A172 (cell line): ENCODE measurements around the gene KCNQ1OT1. TPM values are rescaled to one million over a fixed set of nuclear protein-coding genes. Genes with fewer than 3 reads are reported as not detected.

Experiments used
- DNase-seq: peaks from one replicate; pipeline ENCODE4 v3.0.0-alpha.2; 2015; ENCODE audit warnings: low spot score
- total RNA-seq: library from RNA; depleted of rRNA; stranded (reverse); fragments of >200 nt; shearing (Covaris generic); gene quantifications from 2 replicates; pipeline ENCODE4 v1.2.3, GENCODE V29; 2014

The KCNQ1OT1 gene
- total RNA-seq, 1 experiment from 2014 or later, result 1.1 TPM

DNA sequence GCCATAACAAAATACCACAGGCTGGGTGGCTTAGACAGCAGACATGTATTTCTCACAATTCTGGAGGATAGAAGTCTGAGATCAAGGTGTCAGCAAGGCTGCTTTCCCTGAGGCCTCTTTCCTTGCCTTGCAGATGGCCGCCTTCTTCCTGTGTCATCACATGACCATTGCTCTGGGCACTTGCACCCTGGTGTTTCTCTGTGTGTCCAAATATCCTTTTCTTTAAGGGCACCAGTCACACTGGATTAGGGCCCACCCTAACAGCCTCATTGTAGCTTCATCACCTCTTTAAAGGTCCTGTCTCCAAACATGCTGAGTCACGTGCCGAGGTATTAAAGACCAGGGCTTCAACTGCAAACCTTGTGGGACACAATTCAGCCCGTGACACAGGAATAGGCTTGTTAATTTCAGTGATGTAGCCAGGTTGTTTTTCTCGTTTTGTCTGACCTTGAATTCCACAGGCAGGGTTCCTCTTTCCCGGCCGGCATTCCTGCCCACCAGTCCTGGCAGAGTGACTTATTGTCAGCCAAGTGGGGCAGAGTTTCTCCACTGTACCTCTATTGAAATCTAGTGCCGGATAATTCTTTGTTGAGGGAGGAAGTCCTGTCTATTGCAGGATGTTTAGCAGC, 100.1 kb downstream of the KCNQ1OT1 start:
- DNase-seq, result no peak

DNA sequence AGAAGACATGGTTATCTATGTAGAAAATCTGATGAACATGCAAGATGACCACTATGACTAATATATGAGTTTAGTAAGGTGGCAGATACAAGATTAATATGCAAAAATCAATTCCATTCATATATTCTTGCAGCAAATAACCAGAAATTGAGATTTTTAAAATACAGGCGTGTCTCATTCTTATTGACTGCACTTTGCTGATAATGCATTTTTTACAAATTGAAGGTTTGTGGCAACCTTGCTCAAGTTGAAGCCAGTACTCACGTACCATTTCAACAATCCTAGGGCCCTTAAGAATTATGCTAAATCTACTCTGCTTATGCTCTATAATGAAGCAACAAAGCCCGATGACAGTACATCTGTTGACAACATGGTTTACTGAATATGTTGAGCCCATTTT, 104.6 kb downstream of the KCNQ1OT1 start:
- DNase-seq, result no peak

DNA sequence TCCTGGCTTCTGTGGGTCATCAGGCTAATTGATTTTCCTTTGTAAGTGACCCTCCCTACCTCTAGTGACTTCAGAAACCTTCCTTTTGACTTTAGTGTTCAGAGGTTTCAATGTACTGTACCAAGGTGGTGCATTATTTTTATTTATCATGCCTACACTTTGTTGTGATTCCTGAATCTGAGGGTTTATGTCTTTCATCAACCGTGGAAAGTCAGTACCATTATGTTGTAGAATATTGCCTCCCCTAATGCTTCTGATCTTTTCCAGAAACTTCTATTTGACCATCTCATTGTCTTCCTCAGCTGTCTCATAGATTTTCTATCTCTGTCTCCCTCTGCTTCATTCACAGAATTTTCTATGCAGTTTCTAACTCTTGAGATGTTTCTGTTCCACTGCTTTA, 105.5 kb downstream of the KCNQ1OT1 start:
- no peak for DNase-seq

DNA sequence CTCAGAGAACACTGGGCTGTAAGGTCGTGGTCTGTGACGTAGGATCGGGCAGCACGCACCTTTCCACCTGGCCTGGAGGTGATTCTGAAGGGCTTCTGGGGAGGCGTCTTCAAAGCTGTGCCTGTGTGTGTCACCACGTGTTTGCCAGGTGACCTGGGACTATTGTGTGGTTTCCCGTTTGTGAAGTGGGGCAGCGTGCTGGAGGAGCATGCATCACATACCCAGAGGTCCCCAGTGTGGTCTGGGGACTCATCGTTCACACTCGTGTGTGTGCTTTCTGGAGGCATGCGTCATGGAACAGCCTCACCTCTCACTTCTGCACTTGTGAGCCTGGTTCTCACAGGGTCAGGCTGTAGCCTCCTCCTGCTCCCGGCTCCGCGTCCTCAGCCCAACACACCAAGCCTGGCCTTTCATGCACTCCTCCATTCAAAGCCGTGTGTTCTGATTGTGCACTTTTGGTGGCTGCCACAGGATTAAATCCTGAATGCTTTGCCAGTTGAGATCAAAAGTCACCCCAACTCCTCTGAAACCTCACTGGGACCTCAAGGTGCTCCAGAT, 106.3 kb downstream of the KCNQ1OT1 start:
- DNase-seq, result no peak

DNA sequence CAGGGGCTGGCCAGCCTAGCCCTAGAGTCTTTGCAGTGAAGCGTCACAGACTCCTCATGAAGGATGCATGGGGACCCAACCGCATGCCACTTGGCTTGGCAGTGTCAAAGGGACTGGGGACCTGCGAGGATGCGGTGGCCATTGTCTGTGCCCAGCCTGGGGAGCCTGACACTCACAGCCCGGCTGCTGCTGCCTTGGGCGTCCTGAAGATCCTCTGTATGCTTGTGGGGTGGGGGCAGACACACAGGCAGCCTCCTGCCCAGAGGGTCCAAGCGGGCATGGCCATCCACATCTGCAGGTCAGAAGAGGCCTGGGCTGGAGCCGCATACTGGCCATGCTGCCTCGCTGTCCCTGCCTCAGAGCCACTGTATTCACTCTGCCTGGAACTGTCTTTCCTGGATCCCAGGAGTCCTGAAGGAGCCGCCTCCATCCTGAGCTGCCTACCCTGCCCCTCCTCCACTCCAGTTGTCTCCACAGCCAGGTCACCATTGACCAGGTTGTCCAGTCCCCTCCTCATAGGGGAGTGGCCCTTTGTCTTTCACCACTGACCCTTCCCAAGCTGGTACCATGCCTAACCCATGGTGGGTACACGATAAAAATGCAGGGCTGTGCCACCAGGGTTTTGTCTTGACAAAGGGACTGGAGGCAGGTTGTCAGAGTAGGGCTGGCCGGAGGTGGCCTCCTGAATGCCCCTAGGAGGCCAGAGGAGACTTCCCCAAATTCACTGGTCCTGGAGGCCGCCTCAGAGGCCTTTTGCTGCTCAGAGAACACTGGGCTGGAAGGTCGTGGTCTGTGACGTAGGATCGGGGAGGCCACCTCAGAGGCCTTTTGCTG, 107.0 kb downstream of the KCNQ1OT1 start:
- no peak for DNase-seq

DNA sequence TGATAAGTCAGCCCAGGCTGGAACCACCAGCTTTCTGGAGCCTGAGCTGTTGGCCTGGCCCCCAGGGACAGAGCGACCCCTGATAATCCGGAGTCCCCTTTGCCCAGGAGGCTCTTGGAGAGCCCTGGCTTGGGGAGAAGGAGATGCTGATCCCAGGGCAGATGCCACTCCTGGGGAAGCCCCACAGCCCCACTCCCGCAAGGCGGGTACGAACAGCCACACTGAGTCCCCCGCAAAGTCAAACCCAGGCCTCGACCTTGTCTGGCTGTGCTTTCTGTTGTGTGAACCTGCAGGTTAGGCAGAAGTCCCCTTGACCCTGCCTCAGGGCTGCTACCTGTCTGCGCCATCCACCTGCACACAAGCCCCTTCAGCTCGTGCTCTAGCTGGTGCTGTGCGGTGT, 108.0 kb downstream of the KCNQ1OT1 start:
- DNase-seq, result no peak

DNA sequence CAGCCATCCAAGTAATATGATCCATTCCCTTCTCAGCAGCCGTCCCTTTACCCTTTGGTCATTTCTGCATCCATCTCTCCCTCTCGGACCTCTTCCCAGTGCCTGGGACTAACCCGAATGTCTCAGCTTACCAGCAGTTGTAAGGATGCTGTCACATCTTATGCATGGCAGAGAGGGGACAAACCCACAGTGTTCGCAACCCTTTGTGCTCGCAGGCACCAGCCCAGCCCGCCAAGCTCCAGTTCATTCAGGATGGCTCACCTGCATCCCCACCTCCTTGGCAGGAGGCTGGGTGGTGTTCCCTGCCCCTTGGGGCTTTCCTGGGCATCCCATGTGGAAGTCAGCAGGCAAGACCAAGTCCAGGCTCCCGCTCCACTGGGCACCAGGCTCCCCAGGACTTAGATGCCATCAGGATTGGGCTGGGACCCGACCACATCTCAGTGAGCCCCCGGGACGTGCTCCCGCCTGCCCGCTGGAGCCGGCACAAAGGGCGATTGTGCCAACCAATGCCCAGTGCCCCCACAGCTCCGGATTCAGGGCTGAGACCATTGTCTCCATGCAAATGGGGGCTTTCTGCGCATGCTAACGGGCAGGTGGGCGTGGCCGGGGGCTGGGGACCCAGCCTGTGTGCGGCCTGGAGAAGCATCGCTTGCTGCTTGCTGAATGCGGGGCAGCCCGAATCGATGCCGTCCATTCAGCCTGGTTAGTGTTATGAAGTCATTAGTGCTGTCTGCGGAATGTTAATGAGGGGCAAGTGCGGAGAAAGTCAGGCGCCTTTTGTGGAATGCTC, 108.6 kb downstream of the KCNQ1OT1 start:
- no peak for DNase-seq

DNA sequence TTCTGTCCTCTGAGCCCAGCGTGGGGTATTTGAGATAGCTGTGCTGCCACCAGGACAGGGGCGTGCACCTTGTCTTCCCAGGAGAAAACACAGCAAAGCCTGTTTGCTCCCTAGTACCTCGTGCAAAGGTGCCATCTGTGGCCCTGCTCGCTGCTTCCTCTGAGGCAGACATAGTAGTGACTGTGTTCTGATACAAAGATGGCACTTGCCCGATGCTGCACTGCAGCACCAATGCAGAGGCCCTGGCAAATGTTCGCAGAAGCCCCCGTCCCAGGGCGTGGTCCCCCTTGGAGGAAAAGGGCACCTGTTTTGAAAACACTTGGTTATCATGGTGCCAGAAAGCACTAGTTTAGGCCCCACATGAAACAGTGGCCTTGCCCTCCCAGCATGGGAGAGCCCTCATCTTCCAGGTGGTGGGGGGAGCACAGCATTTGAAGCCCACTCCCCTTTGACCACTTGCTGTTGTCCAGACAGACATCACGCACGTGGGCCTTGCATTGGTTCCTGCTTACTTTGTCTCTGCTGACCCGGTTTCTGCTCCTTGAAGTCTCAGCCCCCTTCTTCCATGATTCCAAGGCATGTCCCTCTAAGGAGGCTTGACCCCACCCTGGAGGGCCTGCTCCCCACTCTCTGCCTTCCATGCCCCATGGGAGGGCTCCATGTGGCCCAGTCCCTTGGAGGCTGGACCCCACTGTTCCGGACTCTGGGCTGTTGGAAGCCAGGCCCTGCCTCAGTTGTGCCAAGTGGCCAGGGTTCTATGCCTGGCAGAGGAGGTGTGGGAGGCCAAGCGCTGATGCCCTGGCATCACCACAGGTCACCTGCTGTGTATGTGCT, 109.4 kb downstream of the KCNQ1OT1 start:
- DNase-seq, result no peak

DNA sequence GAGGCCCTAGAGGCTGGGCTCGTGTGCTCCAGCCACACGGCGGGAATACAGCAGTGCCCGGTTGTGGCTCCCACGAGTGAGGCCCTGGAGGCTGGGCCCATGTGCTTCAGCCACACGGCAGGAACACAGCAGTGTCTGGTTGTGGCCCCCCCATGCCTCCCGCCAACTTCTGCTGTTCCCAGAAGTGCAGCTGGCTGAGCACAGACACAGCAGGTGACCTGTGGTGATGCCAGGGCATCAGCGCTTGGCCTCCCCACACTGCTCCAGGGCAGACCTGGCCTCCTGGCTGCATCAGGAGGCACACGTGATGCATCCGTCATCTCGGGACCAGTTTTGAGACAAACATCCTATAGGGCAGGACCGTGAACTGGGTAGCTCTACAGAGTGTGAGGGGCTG, 110.3 kb downstream of the KCNQ1OT1 start:
- no peak for DNase-seq

DNA sequence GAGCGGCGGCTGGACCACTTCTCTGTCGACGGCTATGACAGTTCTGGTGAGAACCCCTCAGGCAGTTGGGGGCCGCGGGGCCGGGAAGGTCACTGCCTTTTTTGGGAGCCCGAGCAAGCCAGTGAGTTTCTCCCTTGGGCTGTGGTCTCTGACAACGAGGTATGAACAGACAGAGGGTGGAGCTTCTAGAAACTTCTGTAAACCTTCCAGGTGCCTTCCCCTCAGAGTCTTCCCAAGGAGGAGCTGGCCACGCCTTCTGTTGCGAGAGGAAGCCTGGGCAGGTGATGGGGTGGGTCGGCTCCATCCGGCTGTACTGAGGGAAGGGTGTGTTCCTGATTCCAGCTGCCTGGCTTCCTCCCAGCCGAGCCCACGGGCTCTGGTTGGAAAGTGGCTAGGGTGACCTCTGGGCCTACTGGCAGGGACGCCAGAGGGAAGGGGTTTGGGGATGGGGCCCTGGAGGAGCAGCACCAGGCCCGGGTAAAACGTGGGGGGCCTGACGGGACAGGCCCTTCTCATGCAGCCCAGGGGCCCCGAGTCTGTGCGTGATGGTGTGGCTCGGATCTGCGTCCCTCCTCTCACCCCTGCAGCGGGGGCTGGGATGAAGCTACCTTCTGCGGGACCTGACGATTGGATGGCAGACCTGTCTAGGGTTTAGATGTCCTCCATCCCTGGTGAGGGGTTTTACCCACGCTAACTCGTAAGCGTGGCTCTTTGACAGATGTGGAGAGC, 110.8 kb downstream of the KCNQ1OT1 start:
- no peak for DNase-seq

DNA sequence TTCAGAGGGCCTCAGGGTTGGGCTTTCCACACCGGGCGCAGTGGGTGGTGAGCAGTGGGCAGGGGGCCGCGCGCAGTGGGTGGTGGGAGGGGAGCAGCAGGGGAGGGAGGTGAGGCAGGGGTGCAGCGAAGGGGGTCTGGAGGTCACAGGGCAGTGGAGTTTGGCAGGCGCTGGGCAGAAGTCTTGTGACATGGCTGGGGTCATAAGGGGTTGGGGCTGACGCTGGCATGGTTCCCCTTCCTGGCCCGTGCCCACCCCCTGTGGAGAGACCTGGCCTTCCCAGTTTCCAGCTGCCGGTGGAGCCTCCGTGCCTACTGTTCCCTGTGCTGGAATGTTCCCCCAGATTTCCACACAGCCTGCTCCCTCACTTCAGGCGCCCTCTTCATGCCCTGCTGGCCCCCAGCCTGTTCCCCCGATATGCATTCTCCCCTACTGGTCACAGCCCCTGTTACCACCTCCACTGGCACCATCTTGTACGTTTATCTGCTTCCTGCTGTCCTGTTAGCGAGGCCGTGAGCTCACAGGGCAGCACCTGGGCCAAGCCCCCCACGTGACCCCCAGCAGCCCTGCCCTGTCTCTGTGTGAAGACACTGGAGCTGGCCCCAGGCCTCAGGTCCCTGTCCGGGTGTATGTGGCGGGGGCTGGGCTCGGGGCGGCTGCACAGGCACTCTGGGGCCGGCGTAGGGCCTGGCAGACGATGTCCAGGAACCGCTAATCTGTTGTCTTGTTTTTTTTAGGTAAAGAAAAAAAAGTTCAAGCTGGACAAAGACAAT, 111.6 kb downstream of the KCNQ1OT1 start:
- DNase-seq, result no peak

DNA sequence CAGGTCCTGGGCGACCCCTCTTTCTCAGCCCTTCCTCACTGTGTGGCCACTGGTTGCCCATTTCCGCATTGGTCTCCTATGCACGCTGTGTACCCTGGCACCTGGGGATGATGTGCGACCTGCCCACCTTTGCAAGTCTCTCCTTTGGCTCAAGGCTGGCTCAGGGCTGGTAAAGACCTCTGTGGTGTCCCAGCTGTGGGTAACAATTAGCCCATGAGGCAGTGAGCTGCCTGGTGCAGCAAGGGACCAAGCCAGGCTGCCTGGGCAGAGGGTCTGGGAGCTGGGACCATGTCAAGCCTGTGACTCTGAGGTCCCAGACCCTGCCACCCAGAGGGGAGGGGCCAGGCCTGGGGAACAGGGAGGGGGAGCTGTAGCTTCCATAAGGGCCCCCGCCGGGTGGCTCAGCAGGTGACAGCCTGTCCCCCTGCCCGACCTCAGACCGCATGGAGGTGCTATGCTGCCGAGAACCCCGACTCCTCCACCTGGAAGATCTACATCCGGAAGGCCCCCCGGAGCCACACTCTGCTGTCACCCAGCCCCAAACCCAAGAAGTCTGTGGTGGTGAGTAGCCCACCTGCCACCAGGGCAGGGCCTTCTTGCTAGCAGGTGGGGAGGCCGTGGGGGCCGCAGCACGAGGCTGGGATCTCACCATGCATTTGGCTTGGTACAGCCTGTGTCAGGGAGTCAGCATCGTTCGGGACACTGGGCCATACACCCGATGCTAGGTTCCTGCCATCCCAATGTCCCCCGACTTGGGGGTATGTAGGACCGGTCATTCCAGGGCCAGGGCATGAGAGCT, 112.5 kb downstream of the KCNQ1OT1 start:
- DNase-seq, result no peak

DNA sequence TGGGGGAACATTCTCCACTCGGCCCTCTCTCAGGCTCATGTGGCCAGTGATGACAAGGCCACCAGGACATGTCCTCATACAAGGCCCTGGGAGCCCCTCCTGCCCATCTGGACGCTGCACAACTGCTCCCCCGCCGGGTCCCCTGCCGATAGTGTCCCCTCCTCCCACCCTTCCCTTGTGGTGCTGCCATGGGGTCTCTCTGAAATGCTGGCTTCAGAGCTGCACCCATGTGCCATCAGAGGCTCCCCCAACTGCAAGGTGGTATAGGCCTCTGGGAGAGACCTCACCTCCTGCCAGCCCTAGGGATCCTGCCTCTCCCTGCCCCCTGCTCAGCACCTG, 113.0 kb downstream of the KCNQ1OT1 start:
- DNase-seq, result no peak

DNA sequence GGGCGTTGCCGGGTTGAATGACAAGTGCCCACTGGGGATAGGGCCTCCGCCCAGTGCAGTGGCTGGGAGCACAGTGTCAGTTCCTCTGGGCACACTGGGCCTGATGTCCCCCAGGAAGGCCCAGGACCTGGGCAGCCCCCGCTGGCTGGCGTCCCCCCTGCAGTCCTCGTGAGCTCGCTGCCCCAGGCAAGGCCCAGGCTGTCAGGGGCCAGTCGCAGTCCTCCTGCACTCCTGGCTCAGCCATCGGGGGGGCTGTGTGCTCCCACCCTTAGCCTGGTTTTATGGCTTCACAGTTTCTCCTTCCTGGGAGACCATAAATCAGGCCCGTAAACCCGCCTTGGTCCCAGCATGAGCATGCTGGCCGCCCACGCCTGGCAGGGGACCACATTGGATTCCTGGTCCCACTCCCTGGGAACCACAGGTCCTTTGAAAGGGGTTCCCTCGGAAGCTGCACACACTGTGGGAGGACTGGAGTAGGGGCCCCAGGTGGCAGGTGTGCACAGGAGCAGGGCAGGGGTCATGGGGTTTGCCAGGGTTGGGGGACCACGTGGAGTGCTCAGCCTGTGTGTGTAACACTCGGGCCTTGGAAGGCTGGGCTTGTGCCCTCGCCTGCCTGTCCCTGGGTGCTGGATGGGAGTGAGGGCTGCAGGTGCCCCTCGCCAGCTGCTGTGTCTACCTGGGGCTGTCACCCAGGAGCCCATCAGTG, 113.6 kb downstream of the KCNQ1OT1 start:
- DNase-seq, result no peak

DNA sequence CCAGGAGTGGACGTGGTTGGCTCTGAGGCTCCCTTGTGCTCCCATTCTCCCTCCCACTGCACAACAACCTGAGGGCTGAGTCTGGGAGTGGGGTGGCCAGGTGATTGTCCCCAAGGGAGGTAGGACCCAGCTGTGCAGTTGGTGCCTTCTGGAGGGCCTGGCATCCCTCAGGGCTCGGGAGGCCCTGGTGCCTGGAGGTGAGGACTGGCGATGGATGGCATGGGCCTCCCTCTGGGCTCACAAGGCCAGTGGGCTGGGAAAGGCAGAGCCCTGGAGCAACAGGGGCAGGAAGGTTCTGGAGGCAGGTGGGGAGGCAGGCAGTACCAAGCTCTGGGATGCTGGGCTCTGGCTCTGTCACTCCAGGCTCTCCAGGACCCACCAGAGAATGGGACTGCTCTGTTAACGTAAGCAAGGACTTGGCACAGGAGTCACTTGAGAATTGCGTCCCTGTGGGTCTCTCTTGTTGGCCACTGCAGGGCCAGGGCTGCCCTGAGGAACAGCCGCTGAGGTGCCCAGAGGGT, 114.2 kb downstream of the KCNQ1OT1 start:
- DNase-seq, result no peak

DNA sequence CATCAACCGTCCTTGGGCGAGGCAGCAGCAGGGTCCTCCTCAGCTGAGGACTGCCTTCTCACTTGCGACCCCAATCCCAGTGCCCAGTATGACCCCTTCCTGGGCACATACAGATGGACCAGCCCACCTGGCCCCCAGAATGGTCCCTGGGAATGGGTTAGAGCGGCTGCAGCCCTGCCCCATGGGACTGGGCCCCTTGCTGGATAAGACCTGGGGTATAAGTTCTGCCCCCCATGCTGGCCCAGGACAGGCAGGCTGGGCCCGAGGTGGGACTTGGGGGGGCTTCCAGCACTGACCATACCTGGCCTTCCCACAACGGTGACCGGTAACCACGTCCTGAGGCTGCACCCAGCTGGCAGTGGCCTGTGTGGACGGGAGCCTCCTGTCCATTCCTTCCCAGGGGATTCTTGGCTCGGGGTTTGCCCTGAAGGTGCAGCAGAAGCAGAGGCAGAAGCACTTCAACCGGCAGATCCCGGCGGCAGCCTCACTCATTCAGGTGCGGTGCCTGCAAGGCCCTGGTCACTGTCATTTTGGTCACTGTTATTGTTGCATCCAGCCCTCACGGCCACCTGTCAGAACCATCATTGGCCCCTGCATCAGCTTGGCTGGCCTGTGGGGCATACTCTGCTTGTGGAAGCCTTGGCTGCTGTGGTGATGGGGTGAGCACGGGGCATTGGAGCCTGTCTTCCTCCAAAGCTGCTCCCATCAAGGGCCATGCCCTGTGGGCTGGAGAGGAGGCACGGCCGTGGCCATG, 114.8 kb downstream of the KCNQ1OT1 start:
- no peak for DNase-seq

DNA sequence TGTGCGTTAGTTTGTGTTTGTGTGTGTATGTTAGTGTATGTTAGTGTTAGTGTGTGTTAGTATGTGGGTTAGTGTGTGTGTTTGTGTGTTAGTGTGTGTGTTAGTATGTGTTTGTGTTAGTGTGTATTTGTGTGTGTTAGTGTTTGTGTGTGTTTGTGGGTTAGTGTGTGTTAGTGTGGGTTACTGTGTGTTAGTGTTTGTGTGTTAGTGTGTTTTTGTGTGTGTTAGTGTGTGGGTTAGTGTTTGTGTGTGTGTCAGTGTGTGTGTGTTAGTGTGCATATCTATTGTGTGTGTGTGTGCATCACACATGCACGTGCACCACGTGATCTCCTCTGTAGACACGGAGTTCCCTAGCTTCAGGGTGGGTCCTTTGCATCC, 115.4 kb downstream of the KCNQ1OT1 start:
- no peak for DNase-seq

DNA sequence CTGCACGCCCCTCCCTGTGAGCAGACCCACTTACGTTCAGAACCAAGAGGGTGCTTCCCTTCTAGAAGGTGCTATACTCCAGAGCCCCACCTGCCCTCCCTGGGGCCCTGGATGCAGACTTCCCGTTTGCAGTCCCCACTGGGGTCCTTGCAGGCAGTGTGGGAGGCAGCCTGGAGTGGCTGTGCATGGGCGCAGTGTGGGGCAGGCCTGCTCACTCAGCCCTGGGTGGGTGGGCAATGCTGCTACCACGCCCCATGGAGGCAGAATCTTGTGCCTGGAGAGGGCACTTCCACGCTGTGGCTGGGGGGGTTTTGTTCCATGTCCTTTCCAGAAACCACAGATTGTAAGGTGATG, 116.2 kb downstream of the KCNQ1OT1 start:
- no peak for DNase-seq
